Measurements from ENCODE around the gene RBM10. TPM values are rescaled to one million over a fixed set of nuclear protein-coding genes. Genes with fewer than 3 reads are reported as not detected.

RBM10 gene
- total and polyA plus RNA-seq, 2 donors (not counting 1 experiment from before 2014, with no cell fraction given), result 14.9 to 50.0 TPM

DNA sequence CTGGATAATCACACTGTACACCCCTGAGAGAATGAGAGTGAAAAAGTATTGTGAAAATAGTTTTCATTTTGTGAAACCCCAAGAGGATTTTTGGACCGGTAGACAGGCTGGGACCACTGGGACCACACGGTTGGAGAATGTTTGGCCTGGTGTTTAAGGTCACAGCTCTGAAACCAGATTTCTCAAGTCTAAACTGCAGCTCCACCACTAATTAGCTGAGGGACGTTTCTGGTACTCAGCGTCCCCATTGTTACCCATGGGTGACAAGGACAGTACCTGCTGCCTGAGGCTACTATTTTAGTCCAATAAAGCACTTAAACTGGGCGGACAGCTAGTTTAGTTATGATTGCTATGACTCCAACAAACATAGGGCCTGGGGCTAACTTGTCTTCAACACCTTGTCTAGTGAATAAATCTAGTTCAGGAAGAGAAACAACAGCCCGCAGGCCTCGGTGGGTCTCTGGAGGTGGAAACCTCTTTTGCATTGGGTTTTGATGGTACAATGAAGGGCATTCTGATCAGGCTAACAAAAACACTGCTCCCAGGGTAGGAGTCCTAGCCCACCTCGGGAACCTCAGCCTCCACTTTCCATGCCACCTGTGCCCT, 87.3 kb downstream of the RBM10 start:
- peak overlapping the region; percentile 46 to 72 (median 72) for H3K4me3 ChIP-seq (replicated peaks in 1 of 4; ENCODE audit: control extremely low read depth in 1 of 4, insufficient read depth in 1 of 4, low read depth in 3 of 4, low read length in 4 of 4)

DNA sequence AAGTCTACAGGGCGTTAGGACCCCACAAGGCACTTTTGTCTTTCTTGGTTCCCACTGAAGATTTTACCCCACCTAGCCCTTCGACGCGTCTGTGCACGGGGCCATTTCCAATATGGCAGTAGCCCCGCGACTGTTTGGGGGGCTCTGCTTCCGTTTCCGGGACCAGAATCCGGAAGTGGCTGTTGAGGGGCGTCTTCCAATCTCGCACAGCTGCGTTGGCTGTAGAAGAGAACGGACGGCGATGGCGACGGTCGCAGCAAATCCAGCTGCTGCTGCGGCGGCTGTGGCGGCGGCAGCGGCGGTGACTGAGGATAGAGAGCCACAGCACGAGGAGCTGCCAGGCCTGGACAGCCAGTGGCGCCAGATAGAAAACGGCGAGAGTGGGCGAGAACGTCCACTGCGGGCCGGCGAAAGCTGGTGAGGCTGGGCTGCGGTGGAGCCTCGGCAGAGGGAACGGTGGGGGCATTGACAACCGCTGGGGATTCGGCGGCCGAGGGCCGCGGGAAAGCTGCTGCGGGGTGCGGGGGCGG, 87.8 kb downstream of the RBM10 start, which contains the start of gene USP11:
TSS of gene USP11 (plus strand) at position 207 of the 530 bp plus-strand sequence. CDS start at position 242, 35 bp downstream.
- Histone ChIP-seq H3K27ac (ENCODE audit: insufficient read depth, low read length) (peak within 1 kb of the TSS; percentile 94), H3K9ac (ENCODE audit: insufficient read depth, low read length) (peak within 1 kb of the TSS; percentile 79), H3K4me1 (ENCODE audit: control insufficient read depth, extremely low read depth, insufficient read depth, low read length) (no peaks in the 10 kb centered on the region), H3K4me3 (replicated peaks in 1 of 4; ENCODE audit: control extremely low read depth in 1 of 4, insufficient read depth in 1 of 4, low read depth in 3 of 4, low read length in 4 of 4) (peak within 1 kb of the TSS; percentile 55 to 91 (median 72)), H3K27me3 (ENCODE audit: control insufficient read depth, insufficient read depth, low read length) (no peaks in the 10 kb centered on the region), H3K4me2 (ENCODE audit: extremely low read depth, insufficient read depth, low read length) (peak within 1 kb of the TSS; percentile 74), H4K20me1 (ENCODE audit: control insufficient read depth, extremely low read depth, insufficient read depth, low read length) (no peaks in the 10 kb centered on the region), H3K9me3 (ENCODE audit: control insufficient read depth, insufficient read depth, low read depth, low read length) (no peaks in the 10 kb centered on the region), H3K36me3 (ENCODE audit: control insufficient read depth, insufficient read depth, low read length) (peaks cover 2% of the 10 kb centered on the region), H2AFZ (ENCODE audit: low read length) (peak within 1 kb of the TSS; percentile 13), H3K79me2 (ENCODE audit: control insufficient read depth, insufficient read depth, low read length) (peaks cover 34% of the 10 kb centered on the region)
- DNase-seq (ENCODE audit: low read depth in 2 of 2), result peak; percentile 42 to 60
- TF ChIP-seq, protein P1, sequence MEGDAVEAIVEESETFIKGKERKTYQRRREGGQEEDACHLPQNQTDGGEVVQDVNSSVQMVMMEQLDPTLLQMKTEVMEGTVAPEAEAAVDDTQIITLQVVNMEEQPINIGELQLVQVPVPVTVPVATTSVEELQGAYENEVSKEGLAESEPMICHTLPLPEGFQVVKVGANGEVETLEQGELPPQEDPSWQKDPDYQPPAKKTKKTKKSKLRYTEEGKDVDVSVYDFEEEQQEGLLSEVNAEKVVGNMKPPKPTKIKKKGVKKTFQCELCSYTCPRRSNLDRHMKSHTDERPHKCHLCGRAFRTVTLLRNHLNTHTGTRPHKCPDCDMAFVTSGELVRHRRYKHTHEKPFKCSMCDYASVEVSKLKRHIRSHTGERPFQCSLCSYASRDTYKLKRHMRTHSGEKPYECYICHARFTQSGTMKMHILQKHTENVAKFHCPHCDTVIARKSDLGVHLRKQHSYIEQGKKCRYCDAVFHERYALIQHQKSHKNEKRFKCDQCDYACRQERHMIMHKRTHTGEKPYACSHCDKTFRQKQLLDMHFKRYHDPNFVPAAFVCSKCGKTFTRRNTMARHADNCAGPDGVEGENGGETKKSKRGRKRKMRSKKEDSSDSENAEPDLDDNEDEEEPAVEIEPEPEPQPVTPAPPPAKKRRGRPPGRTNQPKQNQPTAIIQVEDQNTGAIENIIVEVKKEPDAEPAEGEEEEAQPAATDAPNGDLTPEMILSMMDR (conservative IDR thresholded peaks at IDR 0.05 in 1 of 2, IDR thresholded peaks at IDR 0.05 in 1 of 2; ENCODE audit: low read depth in 1 of 2, low read length in 2 of 2), result no peak
- no peak for TF ChIP-seq EZH2 (IDR thresholded peaks at IDR 0.05; ENCODE audit: low read length, missing control alignments)

More for the DNA sequence above, 87.3 kb downstream of the RBM10 start:
- Histone ChIP-seq H2AFZ (ENCODE audit: low read length) (peak overlapping the region; percentile 13), H3K27ac (ENCODE audit: insufficient read depth, low read length) (peak overlapping the region; percentile 94), H3K27me3 (ENCODE audit: control insufficient read depth, insufficient read depth, low read length) (no peaks in the 10 kb centered on the region), H3K9me3 (ENCODE audit: control insufficient read depth, insufficient read depth, low read depth, low read length) (no peaks in the 10 kb centered on the region), H3K36me3 (ENCODE audit: control insufficient read depth, insufficient read depth, low read length) (peaks cover 2% of the 10 kb centered on the region), H3K9ac (ENCODE audit: insufficient read depth, low read length) (peak overlapping the region; percentile 79), H3K79me2 (ENCODE audit: control insufficient read depth, insufficient read depth, low read length) (peaks cover 33% of the 10 kb centered on the region), H3K4me1 (ENCODE audit: control insufficient read depth, extremely low read depth, insufficient read depth, low read length) (no peaks in the 10 kb centered on the region), H3K4me2 (ENCODE audit: extremely low read depth, insufficient read depth, low read length) (peak overlapping the region; percentile 74), H4K20me1 (ENCODE audit: control insufficient read depth, extremely low read depth, insufficient read depth, low read length) (no peaks in the 10 kb centered on the region)
- TF ChIP-seq EZH2 (IDR thresholded peaks at IDR 0.05; ENCODE audit: low read length, missing control alignments), result no peak
- TF ChIP-seq, protein P1 (conservative IDR thresholded peaks at IDR 0.05 in 1 of 2, IDR thresholded peaks at IDR 0.05 in 1 of 2; ENCODE audit: low read depth in 1 of 2, low read length in 2 of 2), result no peak
- DNase-seq (ENCODE audit: low read depth in 2 of 2), result no peak

DNA sequence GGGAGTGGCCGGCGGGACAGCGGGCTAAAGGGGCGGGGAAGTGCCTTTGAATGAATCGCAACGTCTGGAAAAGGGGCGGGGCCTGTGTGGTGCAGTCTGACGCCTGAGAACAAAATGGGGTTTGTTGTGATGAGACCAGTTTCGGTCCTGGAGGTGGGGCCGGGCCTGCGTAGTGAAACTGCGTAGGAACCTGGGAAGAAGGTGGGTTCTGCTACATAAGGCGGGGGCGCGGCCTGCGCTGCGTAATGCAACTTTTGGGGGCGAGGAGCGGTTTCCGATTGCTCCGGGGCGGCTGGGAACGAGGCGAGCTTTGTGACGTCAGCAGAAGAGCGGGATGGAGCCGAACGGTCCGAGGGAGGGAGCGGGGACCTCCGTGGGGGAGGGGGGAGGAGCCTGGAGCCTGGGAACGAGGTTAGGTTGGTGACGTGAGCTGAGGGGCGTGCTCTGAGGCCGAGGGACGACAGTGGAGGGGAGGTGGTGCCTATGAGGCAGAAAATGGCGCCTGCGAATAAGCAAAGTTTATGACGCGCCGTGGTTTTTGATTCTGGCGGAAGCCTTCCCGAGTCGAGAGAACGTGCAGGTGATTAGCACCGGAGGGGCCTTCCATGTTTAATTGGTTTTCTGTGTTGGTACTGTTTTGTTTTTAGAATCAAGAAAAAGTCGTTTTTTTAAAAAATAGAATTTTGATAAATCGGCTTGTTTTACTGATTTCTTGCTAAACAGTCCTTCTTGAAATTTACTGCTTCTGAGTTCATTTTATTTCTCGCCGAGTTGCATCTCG, 88.5 kb downstream of the RBM10 start:
- Histone ChIP-seq H3K27ac (ENCODE audit: insufficient read depth, low read length) (peak overlapping the region; percentile 94), H2AFZ (ENCODE audit: low read length) (no peak overlapping the region), H3K4me1 (ENCODE audit: control insufficient read depth, extremely low read depth, insufficient read depth, low read length) (no peaks in the 10 kb centered on the region), H3K4me3 (replicated peaks in 1 of 4; ENCODE audit: control extremely low read depth in 1 of 4, insufficient read depth in 1 of 4, low read depth in 3 of 4, low read length in 4 of 4) (peak overlapping the region; percentile 55 to 91 (median 72)), H3K36me3 (ENCODE audit: control insufficient read depth, insufficient read depth, low read length) (peaks cover 2% of the 10 kb centered on the region), H3K9me3 (ENCODE audit: control insufficient read depth, insufficient read depth, low read depth, low read length) (no peaks in the 10 kb centered on the region), H3K79me2 (ENCODE audit: control insufficient read depth, insufficient read depth, low read length) (peaks cover 34% of the 10 kb centered on the region), H4K20me1 (ENCODE audit: control insufficient read depth, extremely low read depth, insufficient read depth, low read length) (no peaks in the 10 kb centered on the region), H3K9ac (ENCODE audit: insufficient read depth, low read length) (peak overlapping the region; percentile 79), H3K27me3 (ENCODE audit: control insufficient read depth, insufficient read depth, low read length) (no peaks in the 10 kb centered on the region), H3K4me2 (ENCODE audit: extremely low read depth, insufficient read depth, low read length) (peak overlapping the region; percentile 69)
- DNase-seq (ENCODE audit: low read depth in 2 of 2), result peak; percentile 97 to 98
- TF ChIP-seq EZH2 (IDR thresholded peaks at IDR 0.05; ENCODE audit: low read length, missing control alignments), result no peak
- TF ChIP-seq, protein P1 (conservative IDR thresholded peaks at IDR 0.05 in 1 of 2, IDR thresholded peaks at IDR 0.05 in 1 of 2; ENCODE audit: low read depth in 1 of 2, low read length in 2 of 2), result no peak

Data from fibroblast of lung (primary cell).